Measurements from ENCODE around the gene CRYGB.
"Not testable (repeated sequence)": the region's sequence is repeated elsewhere in the genome, so short reads cannot be mapped to it uniquely, and the experiment has no call there.

CRYGB gene

DNA sequence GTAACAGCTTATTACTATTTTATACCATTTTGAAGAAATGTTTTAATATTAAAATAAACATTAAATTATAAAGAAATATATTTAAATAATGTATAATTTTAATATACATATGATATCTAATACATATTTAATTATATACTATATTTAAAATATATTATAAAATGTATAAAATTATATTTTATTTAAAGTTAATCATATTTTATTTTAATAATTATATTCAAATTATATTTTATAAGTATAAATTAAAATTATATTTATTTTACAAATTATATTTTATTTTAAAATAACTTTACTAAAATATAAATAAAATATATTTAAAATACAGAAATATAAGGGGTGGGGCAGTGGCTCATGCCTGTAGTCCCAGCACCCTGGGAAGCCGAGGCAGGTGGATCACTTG is 23.7 kb downstream of the CRYGB start (continued):
- TF ChIP-seq ZNF610 (tag by site-specific recombination; IDR thresholded peaks at IDR 0.05; ENCODE audit: borderline replicate concordance), result no peak
- TF ChIP-seq, protein P1, sequence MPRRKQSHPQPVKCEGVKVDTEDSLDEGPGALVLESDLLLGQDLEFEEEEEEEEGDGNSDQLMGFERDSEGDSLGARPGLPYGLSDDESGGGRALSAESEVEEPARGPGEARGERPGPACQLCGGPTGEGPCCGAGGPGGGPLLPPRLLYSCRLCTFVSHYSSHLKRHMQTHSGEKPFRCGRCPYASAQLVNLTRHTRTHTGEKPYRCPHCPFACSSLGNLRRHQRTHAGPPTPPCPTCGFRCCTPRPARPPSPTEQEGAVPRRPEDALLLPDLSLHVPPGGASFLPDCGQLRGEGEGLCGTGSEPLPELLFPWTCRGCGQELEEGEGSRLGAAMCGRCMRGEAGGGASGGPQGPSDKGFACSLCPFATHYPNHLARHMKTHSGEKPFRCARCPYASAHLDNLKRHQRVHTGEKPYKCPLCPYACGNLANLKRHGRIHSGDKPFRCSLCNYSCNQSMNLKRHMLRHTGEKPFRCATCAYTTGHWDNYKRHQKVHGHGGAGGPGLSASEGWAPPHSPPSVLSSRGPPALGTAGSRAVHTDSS (tag by site-specific recombination; IDR thresholded peaks at IDR 0.05), result no peak

DNA sequence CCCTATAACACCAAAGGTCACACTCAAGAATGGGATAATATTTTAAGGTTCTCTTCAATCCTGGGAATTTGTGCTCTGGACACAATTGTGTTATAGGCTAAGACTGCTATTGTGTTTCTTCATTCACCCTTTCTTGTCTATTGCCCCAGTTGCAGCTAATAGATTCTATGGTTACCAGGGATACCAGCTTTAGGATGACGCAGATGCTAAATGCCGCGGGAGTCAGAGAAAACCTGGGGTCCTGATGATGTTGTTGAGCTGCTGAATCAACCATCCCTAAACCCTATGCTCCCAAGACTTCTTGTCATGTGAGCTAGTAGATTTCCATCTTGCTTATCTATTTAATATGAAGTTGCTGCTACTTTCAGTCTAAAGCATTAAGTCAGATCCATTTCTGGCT is 27.0 kb downstream of the CRYGB start:
- no peak for TF ChIP-seq GLI4 (tag by site-specific recombination; IDR thresholded peaks at IDR 0.05)
- TF ChIP-seq ZNF114 (tag by site-specific recombination; IDR thresholded peaks at IDR 0.05), result no peak
- no peak for TF ChIP-seq ZNF670 (tag by site-specific recombination; IDR thresholded peaks at IDR 0.05; ENCODE audit: low read depth)
- no peak for TF ChIP-seq ZNF558 (tag by site-specific recombination; IDR thresholded peaks at IDR 0.05)
- no peak for TF ChIP-seq ZNF654 (tag by site-specific recombination; IDR thresholded peaks at IDR 0.05; ENCODE audit: low read depth)
- TF ChIP-seq, protein P2, sequence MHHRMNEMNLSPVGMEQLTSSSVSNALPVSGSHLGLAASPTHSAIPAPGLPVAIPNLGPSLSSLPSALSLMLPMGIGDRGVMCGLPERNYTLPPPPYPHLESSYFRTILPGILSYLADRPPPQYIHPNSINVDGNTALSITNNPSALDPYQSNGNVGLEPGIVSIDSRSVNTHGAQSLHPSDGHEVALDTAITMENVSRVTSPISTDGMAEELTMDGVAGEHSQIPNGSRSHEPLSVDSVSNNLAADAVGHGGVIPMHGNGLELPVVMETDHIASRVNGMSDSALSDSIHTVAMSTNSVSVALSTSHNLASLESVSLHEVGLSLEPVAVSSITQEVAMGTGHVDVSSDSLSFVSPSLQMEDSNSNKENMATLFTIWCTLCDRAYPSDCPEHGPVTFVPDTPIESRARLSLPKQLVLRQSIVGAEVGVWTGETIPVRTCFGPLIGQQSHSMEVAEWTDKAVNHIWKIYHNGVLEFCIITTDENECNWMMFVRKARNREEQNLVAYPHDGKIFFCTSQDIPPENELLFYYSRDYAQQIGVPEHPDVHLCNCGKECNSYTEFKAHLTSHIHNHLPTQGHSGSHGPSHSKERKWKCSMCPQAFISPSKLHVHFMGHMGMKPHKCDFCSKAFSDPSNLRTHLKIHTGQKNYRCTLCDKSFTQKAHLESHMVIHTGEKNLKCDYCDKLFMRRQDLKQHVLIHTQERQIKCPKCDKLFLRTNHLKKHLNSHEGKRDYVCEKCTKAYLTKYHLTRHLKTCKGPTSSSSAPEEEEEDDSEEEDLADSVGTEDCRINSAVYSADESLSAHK (tag by site-specific recombination; IDR thresholded peaks at IDR 0.05), result no peak
- no peak for TF ChIP-seq ZBTB8A (tag by site-specific recombination; IDR thresholded peaks at IDR 0.05)
- TF ChIP-seq, protein P3, sequence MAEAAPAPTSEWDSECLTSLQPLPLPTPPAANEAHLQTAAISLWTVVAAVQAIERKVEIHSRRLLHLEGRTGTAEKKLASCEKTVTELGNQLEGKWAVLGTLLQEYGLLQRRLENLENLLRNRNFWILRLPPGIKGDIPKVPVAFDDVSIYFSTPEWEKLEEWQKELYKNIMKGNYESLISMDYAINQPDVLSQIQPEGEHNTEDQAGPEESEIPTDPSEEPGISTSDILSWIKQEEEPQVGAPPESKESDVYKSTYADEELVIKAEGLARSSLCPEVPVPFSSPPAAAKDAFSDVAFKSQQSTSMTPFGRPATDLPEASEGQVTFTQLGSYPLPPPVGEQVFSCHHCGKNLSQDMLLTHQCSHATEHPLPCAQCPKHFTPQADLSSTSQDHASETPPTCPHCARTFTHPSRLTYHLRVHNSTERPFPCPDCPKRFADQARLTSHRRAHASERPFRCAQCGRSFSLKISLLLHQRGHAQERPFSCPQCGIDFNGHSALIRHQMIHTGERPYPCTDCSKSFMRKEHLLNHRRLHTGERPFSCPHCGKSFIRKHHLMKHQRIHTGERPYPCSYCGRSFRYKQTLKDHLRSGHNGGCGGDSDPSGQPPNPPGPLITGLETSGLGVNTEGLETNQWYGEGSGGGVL (tag by site-specific recombination; IDR thresholded peaks at IDR 0.05), result no peak
- no peak for TF ChIP-seq ZNF157 (tag by site-specific recombination; IDR thresholded peaks at IDR 0.05)
- no peak for TF ChIP-seq YY1 (tag by site-specific recombination; IDR thresholded peaks at IDR 0.05)
- TF ChIP-seq, protein P4, sequence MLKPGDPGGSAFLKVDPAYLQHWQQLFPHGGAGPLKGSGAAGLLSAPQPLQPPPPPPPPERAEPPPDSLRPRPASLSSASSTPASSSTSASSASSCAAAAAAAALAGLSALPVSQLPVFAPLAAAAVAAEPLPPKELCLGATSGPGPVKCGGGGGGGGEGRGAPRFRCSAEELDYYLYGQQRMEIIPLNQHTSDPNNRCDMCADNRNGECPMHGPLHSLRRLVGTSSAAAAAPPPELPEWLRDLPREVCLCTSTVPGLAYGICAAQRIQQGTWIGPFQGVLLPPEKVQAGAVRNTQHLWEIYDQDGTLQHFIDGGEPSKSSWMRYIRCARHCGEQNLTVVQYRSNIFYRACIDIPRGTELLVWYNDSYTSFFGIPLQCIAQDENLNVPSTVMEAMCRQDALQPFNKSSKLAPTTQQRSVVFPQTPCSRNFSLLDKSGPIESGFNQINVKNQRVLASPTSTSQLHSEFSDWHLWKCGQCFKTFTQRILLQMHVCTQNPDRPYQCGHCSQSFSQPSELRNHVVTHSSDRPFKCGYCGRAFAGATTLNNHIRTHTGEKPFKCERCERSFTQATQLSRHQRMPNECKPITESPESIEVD (tag by site-specific recombination; IDR thresholded peaks at IDR 0.05), result no peak
- no peak for TF ChIP-seq BCL11A (tag by site-specific recombination; IDR thresholded peaks at IDR 0.05; ENCODE audit: low read depth)
- no peak for TF ChIP-seq ZNF48 (tag by site-specific recombination; IDR thresholded peaks at IDR 0.05)
- TF ChIP-seq ZNF624 (tag by site-specific recombination; IDR thresholded peaks at IDR 0.05), result no peak
- no peak for TF ChIP-seq ZNF274 (IDR thresholded peaks at IDR 0.05; ENCODE audit: low read length)
- TF ChIP-seq ZNF274 (tag by site-specific recombination; IDR thresholded peaks at IDR 0.05; ENCODE audit: borderline replicate concordance), result no peak
- no peak for TF ChIP-seq ZNF585B (tag by site-specific recombination; IDR thresholded peaks at IDR 0.05)
- no peak for TF ChIP-seq ZNF791 (tag by site-specific recombination; IDR thresholded peaks at IDR 0.05)
- TF ChIP-seq ZBTB21 (tag by site-specific recombination; IDR thresholded peaks at IDR 0.05), result no peak
- Histone ChIP-seq H3K4me3 (ENCODE audit: low read depth, low read length) (no peak overlapping the region), H3K4me1 (ENCODE audit: control insufficient read depth, insufficient read depth, low read length) (no peaks in the 10 kb centered on the region), H3K27ac (ENCODE audit: extremely low read depth, low read depth, low read length) (no peak overlapping the region), H3K9me3 (ENCODE audit: control insufficient read depth, insufficient read depth, low read depth, low read length) (no peaks in the 10 kb centered on the region), H3K36me3 (ENCODE audit: control insufficient read depth in 2 of 2, insufficient read depth in 1 of 2, low read length in 2 of 2) (no peaks in the 10 kb centered on the region)
- ChIA-PET CTCF (no interaction called here), POLR2A (no interaction called here)

DNA sequence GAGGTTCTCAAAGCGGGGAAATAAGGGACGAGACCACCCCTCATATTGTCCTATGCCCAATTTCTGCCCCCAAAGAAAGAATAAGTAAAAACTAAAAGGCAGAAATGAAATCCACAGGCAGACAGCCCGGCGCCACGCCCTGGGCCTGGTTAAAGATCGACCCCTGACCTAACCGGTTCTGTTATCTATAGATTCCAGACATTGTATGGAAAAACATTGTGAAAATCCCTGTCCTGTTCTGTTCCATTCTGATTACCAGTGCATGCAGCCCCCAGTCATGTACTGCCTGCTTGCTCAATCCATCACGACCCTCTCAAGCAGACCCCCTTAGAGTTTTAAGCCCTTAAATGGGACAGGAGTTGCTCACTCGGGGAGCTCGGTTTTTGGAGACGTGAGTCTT is 28.6 kb downstream of the CRYGB start:
- POLR2A ChIA-PET, result not testable (repeated sequence)
- CTCF ChIA-PET, result interaction anchor here (1.9 kb wide), 1 partner anchor 16 kb away, joined by 6 read pairs; no protein-coding TSS in a partner anchor

More for the DNA sequence above, 28.6 kb downstream of the CRYGB start:
- H3K27ac ChIP-seq (ENCODE audit: extremely low read depth, low read depth, low read length); H3K4me3 ChIP-seq (ENCODE audit: low read depth, low read length); H3K36me3 ChIP-seq (ENCODE audit: control insufficient read depth in 2 of 2, insufficient read depth in 1 of 2, low read length in 2 of 2); H3K9me3 ChIP-seq (ENCODE audit: control insufficient read depth, insufficient read depth, low read depth, low read length); H3K4me1 ChIP-seq (ENCODE audit: control insufficient read depth, insufficient read depth, low read length): not testable (repeated sequence)

Data from HEK293 (cell line).